Raji (cell line): ENCODE results near the gene KCNJ10.

ENCODE experiments used
- POLR2A ChIP-seq: IDR thresholded peaks from 2 replicates; pipeline ENCODE4 v1.6.1; 2011; ENCODE audit warnings: low read depth, low read length, control low read depth; ENCODE audit not compliant: insufficient read depth

Gene KCNJ10

DNA sequence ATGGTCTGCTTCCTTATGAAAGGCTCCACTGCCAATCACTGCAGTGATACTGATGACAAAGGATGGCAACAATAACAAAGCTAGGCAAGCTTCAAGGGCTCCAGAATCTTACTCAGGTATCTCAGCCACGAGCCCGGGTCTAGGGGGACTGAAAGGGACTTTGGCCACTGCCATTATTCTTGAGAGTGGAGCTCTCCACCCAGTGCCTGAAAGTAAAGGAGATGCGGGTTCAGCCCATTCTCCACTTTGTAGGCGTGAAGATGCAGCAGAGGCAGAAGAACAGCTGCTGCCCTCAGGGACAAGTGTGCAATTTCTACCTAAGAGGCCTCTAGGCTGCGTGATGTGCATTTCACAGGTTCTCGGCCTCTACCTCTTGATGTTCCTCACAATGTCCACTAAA, 84.5 kb downstream of the KCNJ10 start:
- TF ChIP-seq POLR2A: no peak

- TF ChIP-seq POLR2A: no peak
These were observed 86.3 kb downstream of the KCNJ10 start for GRCh38 chr1:159983681-159984080.

DNA sequence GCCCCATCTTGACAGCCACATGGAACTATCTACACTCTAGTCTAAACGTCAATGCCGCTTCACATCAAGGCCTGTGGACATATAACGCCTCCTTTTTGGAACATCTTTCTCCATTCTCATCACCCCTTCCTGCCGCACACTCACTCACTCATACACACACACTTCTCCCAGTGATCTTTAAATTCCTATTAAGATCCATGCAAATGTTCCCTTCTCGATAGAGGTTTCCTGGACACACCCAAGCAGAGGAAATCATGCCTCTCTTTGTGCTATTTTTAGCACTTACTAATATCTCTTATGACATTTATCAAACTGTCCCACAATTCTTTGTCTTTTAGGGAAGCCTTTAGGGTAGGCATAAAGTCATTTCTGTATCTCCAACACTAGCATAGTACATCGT, 87.7 kb downstream of the KCNJ10 start:
- no peak for TF ChIP-seq POLR2A

- TF ChIP-seq POLR2A: no peak
These were observed 88.5 kb downstream of the KCNJ10 start for GRCh38 chr1:159981351-159982055.

- TF ChIP-seq POLR2A: no peak
These were observed 89.2 kb downstream of the KCNJ10 start for GRCh38 chr1:159980786-159981185.

GRCh38 chr1:159980076-159980475, 89.9 kb downstream of the KCNJ10 start:
- no peak for TF ChIP-seq POLR2A

DNA sequence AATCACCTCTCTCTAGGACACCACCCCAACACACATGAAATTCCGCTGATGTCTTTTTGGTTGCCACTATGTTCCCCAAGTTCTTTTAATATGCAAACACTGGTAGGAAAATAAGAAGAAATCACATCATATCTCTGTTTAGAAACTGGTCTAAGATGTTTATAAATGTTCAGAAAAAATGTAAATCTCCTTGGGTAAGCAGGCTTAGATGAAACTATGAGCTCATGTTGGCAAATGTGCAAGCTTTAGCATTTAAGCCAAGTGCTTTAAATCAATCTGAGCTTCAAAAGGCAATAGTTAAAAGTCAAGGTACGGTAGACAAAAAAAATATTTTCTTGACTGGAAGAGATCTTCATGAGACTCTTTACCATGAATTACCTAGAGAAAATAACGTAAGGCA, 90.7 kb downstream of the KCNJ10 start:
- no peak for TF ChIP-seq POLR2A

- no peak for TF ChIP-seq POLR2A
These were observed 91.9 kb downstream of the KCNJ10 start for GRCh38 chr1:159978107-159978398.

DNA sequence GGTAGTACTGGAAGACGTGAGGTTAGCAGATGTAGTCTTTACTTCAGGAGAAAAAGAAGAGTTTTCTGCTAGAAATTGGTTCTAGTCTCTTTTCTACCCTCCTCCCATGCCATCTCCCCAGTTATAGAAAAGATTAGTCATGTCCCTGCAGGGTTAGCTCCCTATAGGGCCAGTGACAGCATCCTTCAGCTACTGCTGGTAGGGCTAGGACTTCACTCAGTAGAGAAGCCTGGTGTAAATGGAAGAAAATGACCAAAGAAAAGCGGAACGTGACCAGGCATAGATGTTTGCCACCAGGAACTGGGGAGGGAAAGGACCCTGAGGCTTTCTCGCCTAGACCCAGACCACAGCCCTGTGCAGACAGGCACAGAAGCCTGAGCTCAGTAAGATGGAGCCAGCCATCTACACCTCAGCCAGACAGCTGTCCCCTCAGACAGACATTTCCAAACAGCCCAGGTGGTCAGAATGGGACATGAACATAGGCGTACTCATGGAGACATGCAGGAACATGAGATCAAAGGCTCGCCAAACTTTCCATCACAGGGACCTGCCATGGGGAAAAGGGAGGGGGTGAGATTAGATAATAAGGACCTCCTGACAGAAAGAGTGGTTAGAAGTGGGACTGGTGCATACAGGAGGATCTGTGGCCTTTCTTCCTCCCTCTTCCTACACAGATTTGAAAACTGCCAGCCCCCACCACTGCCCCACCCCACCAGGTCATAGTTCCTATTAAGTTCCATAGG, 92.4 kb downstream of the KCNJ10 start:
- no peak for TF ChIP-seq POLR2A

DNA sequence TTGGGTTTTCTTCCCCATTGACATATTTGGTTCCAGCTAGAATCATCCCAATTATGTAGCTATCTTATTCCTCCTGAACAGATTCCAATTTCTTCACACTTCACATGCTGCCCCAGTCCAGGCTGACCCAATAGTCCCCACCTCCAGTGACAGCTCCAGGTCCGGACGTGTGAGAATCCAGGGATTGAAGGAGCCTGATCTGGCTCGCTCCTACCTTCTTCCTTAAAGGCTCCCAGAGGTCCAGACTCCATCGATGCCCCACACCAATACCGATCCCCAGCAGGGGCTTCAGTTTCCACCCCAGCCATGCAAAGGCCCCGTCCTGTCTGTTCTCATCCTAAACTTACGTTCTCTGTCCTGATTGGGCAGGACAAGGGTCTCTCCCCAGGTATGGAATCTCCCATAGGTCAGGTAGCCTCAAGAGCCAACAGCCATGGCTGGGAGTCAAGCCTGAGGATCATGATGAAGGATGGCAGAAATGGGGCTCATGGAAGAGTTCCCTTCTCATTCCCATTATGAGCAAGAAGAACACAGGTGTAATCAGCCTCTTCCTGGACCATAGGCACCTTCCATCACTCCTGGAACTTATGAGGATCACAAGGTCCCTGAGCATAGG, 95.5 kb downstream of the KCNJ10 start:
- no peak for TF ChIP-seq POLR2A

DNA sequence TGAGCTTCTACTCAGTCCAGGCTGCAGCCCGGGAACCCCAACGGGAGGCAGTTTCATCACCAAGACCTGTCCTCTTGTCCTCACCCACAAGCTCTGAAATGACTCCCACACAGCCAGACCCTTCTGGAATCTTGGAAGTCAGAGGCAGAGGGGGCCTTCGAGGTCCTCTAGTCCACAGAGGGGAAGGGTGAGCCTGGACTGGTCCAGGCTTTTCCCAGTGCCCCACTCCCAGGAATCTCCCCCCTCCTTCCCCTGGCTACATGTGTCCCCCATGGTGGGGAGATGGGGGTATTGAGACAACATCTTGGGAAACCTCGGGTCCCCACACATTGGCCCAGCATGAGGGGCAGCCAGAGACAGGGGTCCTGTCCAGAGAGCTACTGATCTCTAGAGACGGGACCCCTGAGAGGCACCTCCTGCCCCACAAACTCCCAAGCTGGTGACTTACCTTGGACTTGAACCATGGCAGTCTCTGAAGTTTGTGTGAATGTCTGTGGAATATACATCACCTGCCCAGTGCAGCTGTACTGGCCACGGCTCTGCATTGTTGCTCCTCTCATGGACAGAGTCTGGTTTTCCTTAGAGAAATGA, 96.5 kb downstream of the KCNJ10 start:
- no peak for TF ChIP-seq POLR2A

GRCh38 chr1:159972443-159973205, 97.3 kb downstream of the KCNJ10 start:
- TF ChIP-seq POLR2A: no peak

- no peak for TF ChIP-seq POLR2A
These were observed 99.0 kb downstream of the KCNJ10 start for GRCh38 chr1:159970932-159971342.

DNA sequence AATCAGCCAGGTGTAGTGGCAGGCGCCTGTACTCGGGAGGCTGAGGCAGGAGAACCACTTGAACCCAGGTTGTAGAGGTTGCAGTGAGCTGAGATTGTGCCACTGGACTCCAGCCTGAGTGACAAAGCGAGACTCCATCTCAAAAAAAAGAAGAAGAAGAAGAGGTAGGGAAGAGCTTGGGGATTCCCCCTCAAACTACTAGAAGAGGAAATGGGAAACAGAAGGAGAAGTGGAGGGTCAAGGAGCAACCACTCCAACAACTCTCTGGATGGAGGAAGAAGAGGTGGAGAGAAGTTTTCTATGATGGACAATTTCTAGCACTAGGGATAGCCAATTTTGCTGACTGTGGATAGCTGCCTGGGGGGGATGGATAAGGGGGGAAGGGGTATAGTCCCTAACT, 101.1 kb downstream of the KCNJ10 start:
- TF ChIP-seq POLR2A: no peak

DNA sequence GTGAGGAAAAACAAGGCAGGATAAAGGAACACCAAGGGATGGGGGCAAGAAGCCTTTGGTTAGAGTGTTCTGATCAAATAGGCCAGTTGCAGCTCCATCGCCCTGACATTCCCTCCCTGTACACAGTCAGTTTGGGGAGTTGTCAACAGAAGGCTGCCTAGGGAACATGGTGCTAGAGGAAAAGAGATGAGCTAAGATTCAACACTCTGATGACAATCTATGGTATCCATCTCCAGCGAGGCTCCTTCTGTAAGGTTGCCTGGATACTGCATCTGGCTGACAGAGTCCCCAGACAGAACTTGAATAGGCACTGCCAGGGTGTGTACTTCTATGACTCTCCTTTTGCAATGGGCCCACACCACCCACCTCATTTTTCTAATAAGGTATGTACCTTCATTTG, 104.7 kb downstream of the KCNJ10 start:
- TF ChIP-seq POLR2A: no peak
